Measurements from ENCODE around the gene PRTN3.
"Not testable (repeated sequence)": the region's sequence is repeated elsewhere in the genome, so short reads cannot be mapped to it uniquely, and the experiment has no call there.

The PRTN3 gene

DNA sequence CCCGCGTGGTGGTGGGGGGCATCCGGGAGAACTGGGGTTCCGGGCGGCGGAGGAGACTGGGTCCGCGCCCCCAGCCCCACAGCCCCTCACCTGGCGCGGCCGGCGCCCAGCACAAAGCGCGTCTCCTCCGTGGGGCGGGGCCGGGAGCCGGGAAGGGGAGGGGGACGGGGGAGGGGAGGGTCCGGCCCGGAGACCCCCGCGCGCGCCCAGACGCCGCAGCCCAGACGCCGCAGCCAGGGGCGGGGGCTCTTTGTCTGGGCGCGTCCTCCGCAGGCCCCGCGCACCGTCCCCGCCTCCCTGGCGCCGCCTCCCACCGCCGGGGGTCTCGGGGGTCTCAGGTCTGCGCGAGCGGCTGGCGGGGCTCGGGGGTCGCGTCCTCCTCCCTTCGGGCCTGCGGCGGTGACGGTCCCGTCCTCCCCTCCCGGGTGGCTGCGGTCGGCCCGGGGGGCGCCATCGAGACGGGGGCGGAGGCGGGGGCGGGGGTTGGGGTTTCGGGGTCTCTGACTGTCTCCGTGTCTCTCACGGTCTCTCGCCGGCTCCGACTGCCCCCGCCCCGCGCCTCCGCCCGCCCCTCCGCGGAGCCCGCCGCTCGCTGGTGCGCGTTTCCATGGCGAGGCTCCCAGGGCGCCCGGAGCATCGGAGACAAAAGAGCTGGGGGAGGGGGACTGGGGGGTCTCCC is 18.8 kb upstream of the PRTN3 start, which contains the start of gene PLPPR3:
Gene PLPPR3 (minus strand): TSS at position 131 of the 679 bp plus-strand sequence. CDS start 396 bp downstream, outside the sequence.
- no peak for DNase-seq
- ATAC-seq = peak; percentile 28
- peaks cover 43% of the 10 kb centered on the region for H3K27me3 Mint-ChIP-seq
- H3K9me3 Mint-ChIP-seq = peaks cover under 1 to 1% of the 10 kb centered on the region in 2 donors
- H3K4me1 Mint-ChIP-seq = no peaks in the 10 kb centered on the region
- peak within 1 kb of the TSS; percentile 53 to 67 for H3K4me3 Mint-ChIP-seq
- no peak within 1 kb of the TSS for H3K27ac Mint-ChIP-seq

DNA sequence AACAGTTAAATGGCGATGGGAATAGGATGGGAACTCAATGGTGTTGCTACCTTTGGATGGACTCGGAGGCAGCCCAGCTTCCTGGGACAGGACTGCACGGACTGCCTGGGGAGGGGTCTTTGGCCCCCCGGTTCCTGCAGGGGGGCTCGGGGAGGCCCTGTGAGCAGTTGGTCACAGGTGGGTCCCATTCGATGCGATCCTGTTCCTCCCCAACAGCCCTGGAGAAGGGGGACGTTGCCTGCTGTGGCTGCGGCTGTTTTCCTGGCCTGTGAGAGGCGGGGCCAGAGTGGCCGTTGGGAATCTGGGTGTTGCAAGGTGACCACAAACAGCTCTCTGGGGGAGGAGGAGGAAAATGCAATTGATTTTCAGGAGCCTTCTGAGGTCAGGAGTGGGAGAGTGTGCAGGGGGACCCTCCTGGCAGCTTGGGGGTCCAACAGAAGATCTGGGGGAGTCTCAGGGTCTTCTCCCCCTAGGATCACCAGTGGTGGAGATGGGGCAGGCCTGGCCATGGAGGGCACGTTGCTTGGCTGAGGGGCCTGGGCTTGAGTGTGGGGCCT is 17.2 kb upstream of the PRTN3 start:
- Mint-ChIP-seq H3K4me3 (no peak overlapping the region), H3K27ac (no peak overlapping the region), H3K4me1 (no peaks in the 10 kb centered on the region), H3K9me3 (no peaks in the 10 kb centered on the region), H3K27me3 (peaks cover 50% of the 10 kb centered on the region)
- DNase-seq = no peak
- ATAC-seq = no peak

GRCh38 chr19:824885-825284 is 15.9 kb upstream of the PRTN3 start:
- no peak for ATAC-seq
- H3K27ac Mint-ChIP-seq = no peak overlapping the region
- no peak for DNase-seq
- H3K4me3 Mint-ChIP-seq = no peak overlapping the region
- peaks cover 50% of the 10 kb centered on the region for H3K27me3 Mint-ChIP-seq
- H3K9me3 Mint-ChIP-seq = no peaks in the 10 kb centered on the region
- no peaks in the 10 kb centered on the region for H3K4me1 Mint-ChIP-seq

- Mint-ChIP-seq H3K9me3 (no peaks in the 10 kb centered on the region), H3K27ac (no peak overlapping the region), H3K4me3 (no peak overlapping the region), H3K27me3 (peaks cover 56% of the 10 kb centered on the region), H3K4me1 (no peaks in the 10 kb centered on the region)
- no peak for DNase-seq
- ATAC-seq = no peak
Measured at GRCh38 chr19:825897-826644, 14.7 kb upstream of the PRTN3 start.

- H3K27me3 Mint-ChIP-seq = peaks cover 54% of the 10 kb centered on the region
- no peaks in the 10 kb centered on the region for H3K9me3 Mint-ChIP-seq
- no peak overlapping the region for H3K27ac Mint-ChIP-seq
Measured at GRCh38 chr19:827314-827709, 13.5 kb upstream of the PRTN3 start.

GRCh38 chr19:827710-828321 is 13.0 kb upstream of the PRTN3 start, which contains the start of gene AZU1:
AZU1 (plus strand) TSS chr19:827837; CDS start chr19:827847, 10 bp downstream.
- peaks cover 51% of the 10 kb centered on the region for H3K27me3 Mint-ChIP-seq
- no peak within 1 kb of the TSS for H3K4me3 Mint-ChIP-seq
- no peak for DNase-seq
- ATAC-seq = no peak
- H3K9me3 Mint-ChIP-seq = no peaks in the 10 kb centered on the region
- no peaks in the 10 kb centered on the region for H3K4me1 Mint-ChIP-seq
- no peak within 1 kb of the TSS for H3K27ac Mint-ChIP-seq

More at GRCh38 chr19:827314-827709, 13.5 kb upstream of the PRTN3 start:
- no peak for ATAC-seq
- DNase-seq = no peak
- Mint-ChIP-seq H3K4me1 (no peaks in the 10 kb centered on the region), H3K4me3 (no peak overlapping the region)

DNA sequence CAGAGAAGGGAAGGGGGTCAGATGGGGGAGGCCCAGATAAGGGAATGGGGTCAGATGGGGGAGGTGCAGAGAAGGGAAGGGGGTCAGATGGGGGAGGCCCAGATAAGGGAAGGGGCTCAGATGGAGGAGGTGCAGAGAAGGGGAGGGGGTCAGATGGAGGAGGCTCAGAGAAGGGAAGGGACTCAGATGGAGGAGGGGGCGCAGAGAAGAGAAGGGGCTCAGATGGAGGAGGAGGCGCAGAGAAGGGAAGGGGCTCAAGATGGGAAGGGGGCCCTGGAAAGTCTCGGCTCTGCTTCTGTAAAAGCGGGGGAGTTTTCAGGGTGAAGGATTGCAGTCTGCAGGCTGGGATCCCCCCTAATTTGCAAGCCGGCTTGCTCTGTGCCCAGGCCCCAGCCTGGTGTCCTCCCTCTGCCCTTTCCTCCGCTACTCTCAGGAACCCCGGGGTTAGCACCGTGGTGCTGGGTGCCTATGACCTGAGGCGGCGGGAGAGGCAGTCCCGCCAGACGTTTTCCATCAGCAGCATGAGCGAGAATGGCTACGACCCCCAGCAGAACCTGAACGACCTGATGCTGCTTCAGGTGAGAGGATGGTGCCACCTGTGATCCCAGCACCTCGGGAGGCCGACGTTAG is 11.6 kb upstream of the PRTN3 start:
- H3K27me3 Mint-ChIP-seq = peaks cover 39% of the 10 kb centered on the region

GRCh38 chr19:831407-832369 is 9.1 kb upstream of the PRTN3 start:
- ATAC-seq (no peak), DNase-seq (no peak)
- Mint-ChIP-seq H3K27me3 (peaks cover 39% of the 10 kb centered on the region), H3K9me3 (no peaks in the 10 kb centered on the region), H3K4me3 (no peak overlapping the region), H3K4me1 (no peaks in the 10 kb centered on the region), H3K27ac (no peak overlapping the region)

More for the DNA sequence above, 11.6 kb upstream of the PRTN3 start:
- no peak overlapping the region for H3K27ac Mint-ChIP-seq
- no peaks in the 10 kb centered on the region for H3K9me3 Mint-ChIP-seq
- ATAC-seq = no peak
- H3K4me3 Mint-ChIP-seq = no peak overlapping the region
- no peaks in the 10 kb centered on the region for H3K4me1 Mint-ChIP-seq
- DNase-seq = no peak

DNA sequence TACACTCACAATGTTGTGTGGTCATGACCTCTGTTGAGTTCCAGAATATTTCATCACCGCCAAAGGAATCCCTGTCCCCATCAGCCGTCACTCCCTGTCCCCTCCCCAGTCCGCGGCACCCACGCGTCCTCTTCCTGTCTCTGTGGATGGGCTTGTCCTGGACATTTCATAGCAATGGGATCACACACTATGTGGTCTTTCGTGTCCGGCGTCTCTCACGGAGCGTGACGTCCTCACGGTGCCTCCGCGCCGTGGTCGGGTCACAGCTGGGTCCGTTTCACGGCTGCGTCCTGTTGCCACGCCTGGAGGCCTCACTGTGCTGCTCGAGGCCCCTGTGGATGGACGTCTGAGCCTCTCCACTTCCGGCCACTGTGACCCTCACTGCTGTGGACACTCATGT is 6.6 kb upstream of the PRTN3 start:
- ATAC-seq = no peak
- Mint-ChIP-seq H3K4me3 (no peak overlapping the region), H3K4me1 (no peaks in the 10 kb centered on the region), H3K9me3 (no peaks in the 10 kb centered on the region), H3K27ac (no peak overlapping the region), H3K27me3 (peaks cover 38% of the 10 kb centered on the region)
- no peak for DNase-seq

DNA sequence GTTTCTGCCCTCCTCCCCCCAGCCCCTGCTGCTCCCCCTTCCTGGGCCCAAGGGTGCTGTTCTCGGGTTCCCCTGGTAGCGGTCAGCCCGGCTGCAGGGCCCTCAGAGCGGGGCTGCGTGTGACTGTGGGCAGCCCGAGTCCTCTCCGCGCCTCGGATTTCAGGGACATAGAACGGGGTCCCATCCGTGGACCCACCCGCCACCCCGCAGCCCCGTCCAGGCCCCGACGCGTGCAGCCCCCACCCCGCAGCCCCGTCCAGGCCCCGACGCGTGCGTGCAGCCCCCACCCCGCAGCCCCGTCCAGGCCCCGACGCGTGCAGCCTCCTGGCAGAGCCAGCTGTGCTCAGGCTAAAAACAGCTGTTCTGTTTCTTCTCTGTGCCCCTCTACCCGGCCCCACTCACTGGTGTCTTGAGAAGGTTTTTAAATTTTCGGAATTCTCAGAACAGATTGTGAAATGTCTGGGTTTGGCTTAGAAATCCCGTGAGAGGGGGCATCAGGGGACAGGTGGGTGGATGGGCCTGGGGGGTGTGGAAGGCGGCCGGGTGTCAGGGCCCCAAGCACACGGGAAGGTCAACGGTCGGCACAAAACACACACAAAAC is 5.5 kb upstream of the PRTN3 start:
- peaks cover 38% of the 10 kb centered on the region for H3K27me3 Mint-ChIP-seq

GRCh38 chr19:842802-843179 is 2.0 kb downstream of the PRTN3 start:
- peak overlapping the region in 1 of 2 donors; percentile 60 for H3K27ac Mint-ChIP-seq
- H3K27me3 Mint-ChIP-seq = peaks cover 53% of the 10 kb centered on the region
- not testable (repeated sequence) for H3K4me3 Mint-ChIP-seq, H3K9me3 Mint-ChIP-seq, DNase-seq, ATAC-seq
- H3K4me1 Mint-ChIP-seq = peaks cover 10% of the 10 kb centered on the region

More for the DNA sequence above, 5.5 kb upstream of the PRTN3 start:
- ATAC-seq = peak; percentile 100
- no peaks in the 10 kb centered on the region for H3K9me3 Mint-ChIP-seq
- no peaks in the 10 kb centered on the region for H3K4me1 Mint-ChIP-seq
- no peak overlapping the region for H3K4me3 Mint-ChIP-seq
- DNase-seq = no peak
- no peak overlapping the region for H3K27ac Mint-ChIP-seq

GRCh38 chr19:843180-843835 is 2.5 kb downstream of the PRTN3 start:
- peaks cover 58% of the 10 kb centered on the region for H3K27me3 Mint-ChIP-seq
- peaks cover 10% of the 10 kb centered on the region for H3K4me1 Mint-ChIP-seq
- ATAC-seq (no peak), DNase-seq (no peak)
- H3K4me3 Mint-ChIP-seq = no peak overlapping the region
- no peaks in the 10 kb centered on the region for H3K9me3 Mint-ChIP-seq
- peak overlapping the region in 1 of 2 donors; percentile 60 for H3K27ac Mint-ChIP-seq

GRCh38 chr19:843836-844545 is 3.2 kb downstream of the PRTN3 start:
- Mint-ChIP-seq H3K4me1 (peaks cover 10% of the 10 kb centered on the region), H3K9me3 (no peaks in the 10 kb centered on the region), H3K4me3 (peak overlapping the region; percentile 36 to 41), H3K27me3 (peaks cover 64% of the 10 kb centered on the region), H3K27ac (no peak overlapping the region)
- DNase-seq = no peak
- ATAC-seq = no peak
